ENCODE results near the gene MEGF10.

MEGF10 gene

GRCh38 chr5:127320032-127320965, 29.7 kb downstream of the MEGF10 start:
- H3K4me1 ChIP-seq (ENCODE audit: control insufficient read depth, insufficient read depth, low read length) = no peaks in the 10 kb centered on the region
- no peak overlapping the region for H3K27ac ChIP-seq (ENCODE audit: low read depth, low read length)
- no peak overlapping the region for H3K4me3 ChIP-seq (ENCODE audit: low read length)
- H3K9ac ChIP-seq (ENCODE audit: low read length) = no peak overlapping the region
- no peaks in the 10 kb centered on the region for H3K36me3 ChIP-seq (ENCODE audit: control insufficient read depth, insufficient read depth, low read length)
- H3K27me3 ChIP-seq (ENCODE audit: control insufficient read depth, insufficient read depth, low read length) = no peaks in the 10 kb centered on the region

GRCh38 chr5:127321465-127321864, 30.9 kb downstream of the MEGF10 start:
- Histone ChIP-seq H3K27ac (ENCODE audit: low read depth, low read length) (no peak overlapping the region), H3K27me3 (ENCODE audit: control insufficient read depth, insufficient read depth, low read length) (no peaks in the 10 kb centered on the region), H3K4me3 (ENCODE audit: low read length) (no peak overlapping the region), H3K9ac (ENCODE audit: low read length) (no peak overlapping the region), H3K36me3 (ENCODE audit: control insufficient read depth, insufficient read depth, low read length) (no peaks in the 10 kb centered on the region), H3K4me1 (ENCODE audit: control insufficient read depth, insufficient read depth, low read length) (no peaks in the 10 kb centered on the region)

- H3K4me3 ChIP-seq (ENCODE audit: low read length) = no peak overlapping the region
- H3K36me3 ChIP-seq (ENCODE audit: control insufficient read depth, insufficient read depth, low read length) = no peaks in the 10 kb centered on the region
- H3K9ac ChIP-seq (ENCODE audit: low read length) = no peak overlapping the region
- H3K27me3 ChIP-seq (ENCODE audit: control insufficient read depth, insufficient read depth, low read length) = no peaks in the 10 kb centered on the region
- H3K27ac ChIP-seq (ENCODE audit: low read depth, low read length) = no peak overlapping the region
- H3K4me1 ChIP-seq (ENCODE audit: control insufficient read depth, insufficient read depth, low read length) = no peaks in the 10 kb centered on the region
Observed at GRCh38 chr5:127322403-127322802, 31.8 kb downstream of the MEGF10 start.

GRCh38 chr5:127324756-127325155, 34.2 kb downstream of the MEGF10 start:
- H3K27ac ChIP-seq (ENCODE audit: low read depth, low read length) = no peak overlapping the region

GRCh38 chr5:127326431-127326830, 35.8 kb downstream of the MEGF10 start:
- no peak overlapping the region for H3K27ac ChIP-seq (ENCODE audit: low read depth, low read length)
- H3K4me1 ChIP-seq (ENCODE audit: control insufficient read depth, insufficient read depth, low read length) = no peaks in the 10 kb centered on the region
- no peaks in the 10 kb centered on the region for H3K36me3 ChIP-seq (ENCODE audit: control insufficient read depth, insufficient read depth, low read length)
- no peak overlapping the region for H3K9ac ChIP-seq (ENCODE audit: low read length)
- H3K27me3 ChIP-seq (ENCODE audit: control insufficient read depth, insufficient read depth, low read length) = no peaks in the 10 kb centered on the region
- H3K4me3 ChIP-seq (ENCODE audit: low read length) = no peak overlapping the region

More at GRCh38 chr5:127324756-127325155, 34.2 kb downstream of the MEGF10 start:
- Histone ChIP-seq H3K4me3 (ENCODE audit: low read length) (no peak overlapping the region), H3K4me1 (ENCODE audit: control insufficient read depth, insufficient read depth, low read length) (no peaks in the 10 kb centered on the region), H3K9ac (ENCODE audit: low read length) (no peak overlapping the region), H3K36me3 (ENCODE audit: control insufficient read depth, insufficient read depth, low read length) (no peaks in the 10 kb centered on the region), H3K27me3 (ENCODE audit: control insufficient read depth, insufficient read depth, low read length) (no peaks in the 10 kb centered on the region)

- Histone ChIP-seq H3K27me3 (ENCODE audit: control insufficient read depth, insufficient read depth, low read length) (no peaks in the 10 kb centered on the region), H3K9ac (ENCODE audit: low read length) (no peak overlapping the region), H3K36me3 (ENCODE audit: control insufficient read depth, insufficient read depth, low read length) (no peaks in the 10 kb centered on the region), H3K4me1 (ENCODE audit: control insufficient read depth, insufficient read depth, low read length) (no peaks in the 10 kb centered on the region), H3K4me3 (ENCODE audit: low read length) (no peak overlapping the region), H3K27ac (ENCODE audit: low read depth, low read length) (no peak overlapping the region)
Observed at GRCh38 chr5:127326976-127327755, 36.6 kb downstream of the MEGF10 start.

GRCh38 chr5:127330116-127330515, 39.5 kb downstream of the MEGF10 start:
- Histone ChIP-seq H3K27me3 (ENCODE audit: control insufficient read depth, insufficient read depth, low read length) (no peaks in the 10 kb centered on the region), H3K27ac (ENCODE audit: low read depth, low read length) (no peak overlapping the region), H3K9ac (ENCODE audit: low read length) (no peak overlapping the region), H3K4me1 (ENCODE audit: control insufficient read depth, insufficient read depth, low read length) (no peaks in the 10 kb centered on the region), H3K4me3 (ENCODE audit: low read length) (no peak overlapping the region), H3K36me3 (ENCODE audit: control insufficient read depth, insufficient read depth, low read length) (no peaks in the 10 kb centered on the region)

GRCh38 chr5:127331890-127332649, 41.5 kb downstream of the MEGF10 start:
- H3K4me1 ChIP-seq (ENCODE audit: control insufficient read depth, insufficient read depth, low read length) = no peaks in the 10 kb centered on the region

GRCh38 chr5:127333483-127333882, 42.9 kb downstream of the MEGF10 start:
- no peak overlapping the region for H3K9ac ChIP-seq (ENCODE audit: low read length)
- H3K4me1 ChIP-seq (ENCODE audit: control insufficient read depth, insufficient read depth, low read length) = no peaks in the 10 kb centered on the region
- H3K36me3 ChIP-seq (ENCODE audit: control insufficient read depth, insufficient read depth, low read length) = no peaks in the 10 kb centered on the region
- H3K27ac ChIP-seq (ENCODE audit: low read depth, low read length) = no peak overlapping the region
- no peaks in the 10 kb centered on the region for H3K27me3 ChIP-seq (ENCODE audit: control insufficient read depth, insufficient read depth, low read length)
- no peak overlapping the region for H3K4me3 ChIP-seq (ENCODE audit: low read length)

More at GRCh38 chr5:127331890-127332649, 41.5 kb downstream of the MEGF10 start:
- H3K27ac ChIP-seq (ENCODE audit: low read depth, low read length) = no peak overlapping the region
- H3K27me3 ChIP-seq (ENCODE audit: control insufficient read depth, insufficient read depth, low read length) = no peaks in the 10 kb centered on the region
- no peak overlapping the region for H3K4me3 ChIP-seq (ENCODE audit: low read length)
- no peak overlapping the region for H3K9ac ChIP-seq (ENCODE audit: low read length)
- no peaks in the 10 kb centered on the region for H3K36me3 ChIP-seq (ENCODE audit: control insufficient read depth, insufficient read depth, low read length)

- H3K9ac ChIP-seq (ENCODE audit: low read length) = no peak overlapping the region
- H3K4me1 ChIP-seq (ENCODE audit: control insufficient read depth, insufficient read depth, low read length) = no peaks in the 10 kb centered on the region
- H3K27me3 ChIP-seq (ENCODE audit: control insufficient read depth, insufficient read depth, low read length) = no peaks in the 10 kb centered on the region
- H3K4me3 ChIP-seq (ENCODE audit: low read length) = no peak overlapping the region
- no peaks in the 10 kb centered on the region for H3K36me3 ChIP-seq (ENCODE audit: control insufficient read depth, insufficient read depth, low read length)
- no peak overlapping the region for H3K27ac ChIP-seq (ENCODE audit: low read depth, low read length)
Observed at GRCh38 chr5:127335381-127335780, 44.8 kb downstream of the MEGF10 start.

- Histone ChIP-seq H3K27me3 (ENCODE audit: control insufficient read depth, insufficient read depth, low read length) (no peaks in the 10 kb centered on the region), H3K27ac (ENCODE audit: low read depth, low read length) (no peak overlapping the region), H3K36me3 (ENCODE audit: control insufficient read depth, insufficient read depth, low read length) (no peaks in the 10 kb centered on the region), H3K9ac (ENCODE audit: low read length) (no peak overlapping the region), H3K4me1 (ENCODE audit: control insufficient read depth, insufficient read depth, low read length) (no peaks in the 10 kb centered on the region), H3K4me3 (ENCODE audit: low read length) (no peak overlapping the region)
Observed at GRCh38 chr5:127337876-127338275, 47.3 kb downstream of the MEGF10 start.

- Histone ChIP-seq H3K9ac (ENCODE audit: low read length) (no peak overlapping the region), H3K4me1 (ENCODE audit: control insufficient read depth, insufficient read depth, low read length) (no peaks in the 10 kb centered on the region), H3K4me3 (ENCODE audit: low read length) (no peak overlapping the region), H3K27ac (ENCODE audit: low read depth, low read length) (no peak overlapping the region), H3K36me3 (ENCODE audit: control insufficient read depth, insufficient read depth, low read length) (no peaks in the 10 kb centered on the region), H3K27me3 (ENCODE audit: control insufficient read depth, insufficient read depth, low read length) (no peaks in the 10 kb centered on the region)
Observed at GRCh38 chr5:127338501-127338900, 47.9 kb downstream of the MEGF10 start.
